ENCODE results near the gene OR6F1. TPM values are rescaled to one million over a fixed set of nuclear protein-coding genes. Genes with fewer than 3 reads are reported as not detected.

The OR6F1 gene
- total and polyA plus RNA-seq, 2 donors (not counting 1 experiment from before 2014, with no cell fraction given) = not detected

- DNase-seq = no peak
- no peak overlapping the region for H3K27ac ChIP-seq (ENCODE audit: low read length in 2 of 2)
- H3K27me3 ChIP-seq (replicated peaks in 1 of 4; ENCODE audit: control extremely low read depth in 1 of 4, control insufficient read depth in 3 of 4, insufficient read depth in 4 of 4, low read length in 3 of 4) = no peaks in the 10 kb centered on the region
- TF ChIP-seq EZH2 (IDR thresholded peaks at IDR 0.05; ENCODE audit: borderline replicate concordance, insufficient read depth, low read depth, low read length, poor library complexity, severe bottlenecking) (no peak), CTCF (IDR thresholded peaks at IDR 0.05) (no peak)
- no peaks in the 10 kb centered on the region for H3K36me3 ChIP-seq (replicated peaks in 1 of 2; ENCODE audit: control extremely low read depth in 1 of 2, control insufficient read depth in 1 of 2, extremely low read depth in 1 of 2, insufficient read depth in 2 of 2, low read length in 1 of 2)
- H3K79me2 ChIP-seq (ENCODE audit: control insufficient read depth, insufficient read depth, low read length) = no peaks in the 10 kb centered on the region
- H3K27me3 Mint-ChIP-seq = peaks cover 3% of the 10 kb centered on the region
- H3K4me1 ChIP-seq (ENCODE audit: control insufficient read depth in 2 of 2, insufficient read depth in 2 of 2, low read length in 2 of 2) = no peaks in the 10 kb centered on the region
- WGBS (ENCODE audit: insufficient coverage) = no CpG with 5 or more reads among the region's 2 CpGs
- H3K9me3 ChIP-seq (ENCODE audit: control extremely low read depth in 1 of 3, control insufficient read depth in 2 of 3, insufficient read depth in 1 of 3, low read length in 2 of 3) = no peaks in the 10 kb centered on the region
- H3K9ac ChIP-seq (ENCODE audit: low read length) = no peak overlapping the region
- CTCF ChIA-PET = no interaction called here
- POLR2A ChIA-PET = no interaction called here
- no peak overlapping the region for H3K27ac Mint-ChIP-seq
- no peak overlapping the region for H3K4me3 Mint-ChIP-seq
- H2AFZ ChIP-seq (ENCODE audit: insufficient read depth, low read depth, low read length, poor library complexity, severe bottlenecking) = no peak overlapping the region
- H3K9me3 Mint-ChIP-seq (ENCODE audit: insufficient read depth) = no peaks in the 10 kb centered on the region
- no peak overlapping the region for H3K4me3 ChIP-seq (ENCODE audit: control extremely low read depth in 1 of 5, extremely low read depth in 1 of 5, insufficient read depth in 1 of 5, low read depth in 2 of 5, low read length in 4 of 5)
- H3K4me2 ChIP-seq (replicated peaks; ENCODE audit: low read depth, low read length, poor library complexity, severe bottlenecking) = no peak overlapping the region
- ATAC-seq (ENCODE audit: low read depth) = no peak
- intact Hi-C loops (cut with micrococcal nuclease) = no loop called here
- H4K20me1 ChIP-seq (ENCODE audit: control insufficient read depth, insufficient read depth, low read length, poor library complexity, severe bottlenecking) = no peaks in the 10 kb centered on the region
- no peaks in the 10 kb centered on the region for H3K4me1 Mint-ChIP-seq
Observed at GRCh38 chr1:247740721-247741120, 24.3 kb upstream of the OR6F1 start.

GRCh38 chr1:247738315-247738714 is 21.9 kb upstream of the OR6F1 start, which contains the start of gene OR14K1:
OR14K1 (plus strand) TSS chr1:247738615; CDS start chr1:247738615, 0 bp downstream.
- no peak within 1 kb of the TSS for H3K27ac Mint-ChIP-seq
- Histone ChIP-seq H3K79me2 (ENCODE audit: control insufficient read depth, insufficient read depth, low read length) (no peaks in the 10 kb centered on the region), H3K9ac (ENCODE audit: low read length) (no peak within 1 kb of the TSS), H2AFZ (ENCODE audit: insufficient read depth, low read depth, low read length, poor library complexity, severe bottlenecking) (no peak within 1 kb of the TSS), H4K20me1 (ENCODE audit: control insufficient read depth, insufficient read depth, low read length, poor library complexity, severe bottlenecking) (no peaks in the 10 kb centered on the region), H3K4me3 (ENCODE audit: control extremely low read depth in 1 of 5, extremely low read depth in 1 of 5, insufficient read depth in 1 of 5, low read depth in 2 of 5, low read length in 4 of 5) (no peak within 1 kb of the TSS), H3K4me2 (replicated peaks; ENCODE audit: low read depth, low read length, poor library complexity, severe bottlenecking) (no peak within 1 kb of the TSS), H3K9me3 (ENCODE audit: control extremely low read depth in 1 of 3, control insufficient read depth in 2 of 3, insufficient read depth in 1 of 3, low read length in 2 of 3) (no peaks in the 10 kb centered on the region), H3K27me3 (replicated peaks in 1 of 4; ENCODE audit: control extremely low read depth in 1 of 4, control insufficient read depth in 3 of 4, insufficient read depth in 4 of 4, low read length in 3 of 4) (no peaks in the 10 kb centered on the region), H3K4me1 (ENCODE audit: control insufficient read depth in 2 of 2, insufficient read depth in 2 of 2, low read length in 2 of 2) (no peaks in the 10 kb centered on the region), H3K27ac (ENCODE audit: low read length in 2 of 2) (no peak within 1 kb of the TSS), H3K36me3 (replicated peaks in 1 of 2; ENCODE audit: control extremely low read depth in 1 of 2, control insufficient read depth in 1 of 2, extremely low read depth in 1 of 2, insufficient read depth in 2 of 2, low read length in 1 of 2) (no peaks in the 10 kb centered on the region)
- no peak for DNase-seq
- no peaks in the 10 kb centered on the region for H3K9me3 Mint-ChIP-seq (ENCODE audit: insufficient read depth)
- TF ChIP-seq EZH2 (IDR thresholded peaks at IDR 0.05; ENCODE audit: borderline replicate concordance, insufficient read depth, low read depth, low read length, poor library complexity, severe bottlenecking) (no peak), CTCF (IDR thresholded peaks at IDR 0.05) (no peak)
- POLR2A ChIA-PET = no interaction called here
- WGBS (ENCODE audit: insufficient coverage) = no CpG with 5 or more reads among the region's 1 CpG
- ATAC-seq (ENCODE audit: low read depth) = no peak
- no peak within 1 kb of the TSS for H3K4me3 Mint-ChIP-seq
- no peaks in the 10 kb centered on the region for H3K4me1 Mint-ChIP-seq
- H3K27me3 Mint-ChIP-seq = peaks cover 3% of the 10 kb centered on the region
- intact Hi-C loops (cut with micrococcal nuclease) = no loop called here
- CTCF ChIA-PET = no interaction called here
